Activated CD8-positive, alpha-beta memory T cell treated with anti-CD3 and anti-CD28 coated beads, Interleukin-2, amount 10 ng/mL, durations not matched to agents 7 days and 5 days (primary cell): Measurements from ENCODE around the gene PRELP. TPM values are rescaled to one million over a fixed set of nuclear protein-coding genes. Genes with fewer than 3 reads are reported as not detected.
"Not testable (repeated sequence)": the region's sequence is repeated elsewhere in the genome, so short reads cannot be mapped to it uniquely, and the experiment has no call there.

Experiments used
- ATAC-seq: fragments of 150-1000 bp; cut with Tn5 transposase; one replicate; pipeline ENCODE4 v1.10.0; 2021; ENCODE audit warnings: moderate library complexity
- CTCF ChIA-PET: fragments of 350-600 bp; sonication (Branson Sonifier 250); formaldehyde crosslinking; loops from one replicate; lab custom pipeline; 2021; ENCODE audit warnings: antibody characterized with exemption; lab: Charles Lee
- DNase-seq: peaks from one replicate; pipeline ENCODE4 v3.0.0-alpha.2; 2020
- H3K27ac Mint-ChIP-seq: one replicate; pipeline ENCODE4 v1.8.0; 2021; ENCODE audit warnings: mild to moderate bottlenecking, mixed read lengths
- H3K27me3 Mint-ChIP-seq: one replicate; pipeline ENCODE4 v1.8.0; 2021; ENCODE audit warnings: mixed read lengths
- H3K36me3 Mint-ChIP-seq: one replicate; pipeline ENCODE4 v1.8.0; 2021; ENCODE audit warnings: mild to moderate bottlenecking, mixed read lengths
- H3K4me1 Mint-ChIP-seq: one replicate; pipeline ENCODE4 v1.8.0; 2021; ENCODE audit warnings: mixed read lengths
- H3K4me3 Mint-ChIP-seq: one replicate; pipeline ENCODE4 v1.8.0; 2021; ENCODE audit warnings: mild to moderate bottlenecking, moderate library complexity, mixed read lengths
- H3K9me3 Mint-ChIP-seq: one replicate; pipeline ENCODE4 v1.8.0; 2022; ENCODE audit warnings: low read depth, mixed read lengths
- total RNA-seq, 2 experiments: library from RNA; stranded (reverse); gene quantifications; one replicate each; pipeline ENCODE4 v1.2.3, GENCODE V29; 2021

Gene PRELP
- total RNA-seq, 2 experiments from 2014 or later, result not detected

- DNase-seq (no peak), ATAC-seq (no peak)
- H3K9me3 Mint-ChIP-seq, result no peaks in the 10 kb centered on the region
- no peaks in the 10 kb centered on the region for H3K4me1 Mint-ChIP-seq
- CTCF ChIA-PET, result interaction anchor here (0.7 to 1.5 kb wide), 4 partner anchors 41 to 178 kb away, joined by 3 to 4 read pairs (median 4); no protein-coding TSS in a partner anchor
- no peaks in the 10 kb centered on the region for H3K36me3 Mint-ChIP-seq
- H3K27ac Mint-ChIP-seq, result no peak overlapping the region
- no peak overlapping the region for H3K4me3 Mint-ChIP-seq
- H3K27me3 Mint-ChIP-seq, result peaks cover 68% of the 10 kb centered on the region
Observed at GRCh38 chr1:203447151-203447550, 28.5 kb upstream of the PRELP start.

GRCh38 chr1:203447598-203447997 lies 28.0 kb upstream of the PRELP start:
- H3K27ac Mint-ChIP-seq, H3K4me3 Mint-ChIP-seq, DNase-seq, H3K4me1 Mint-ChIP-seq, H3K36me3 Mint-ChIP-seq, H3K9me3 Mint-ChIP-seq, ATAC-seq: not testable (repeated sequence)
- peaks cover 66% of the 10 kb centered on the region for H3K27me3 Mint-ChIP-seq
- CTCF ChIA-PET, result interaction anchor here (0.7 to 1.2 kb wide), 2 partner anchors 106 to 178 kb away, joined by 3 to 4 read pairs; no protein-coding TSS in a partner anchor

- no peak overlapping the region for H3K27ac Mint-ChIP-seq
- DNase-seq (no peak), ATAC-seq (no peak)
- H3K9me3 Mint-ChIP-seq, result no peaks in the 10 kb centered on the region
- H3K4me3 Mint-ChIP-seq, result no peak overlapping the region
- peaks cover 57% of the 10 kb centered on the region for H3K27me3 Mint-ChIP-seq
- no peaks in the 10 kb centered on the region for H3K36me3 Mint-ChIP-seq
- H3K4me1 Mint-ChIP-seq, result no peaks in the 10 kb centered on the region
- CTCF ChIA-PET, result no interaction called here
Observed at GRCh38 chr1:203448521-203449061, 27.0 kb upstream of the PRELP start.

GRCh38 chr1:203450001-203450400 lies 25.6 kb upstream of the PRELP start:
- H3K36me3 Mint-ChIP-seq, result no peaks in the 10 kb centered on the region
- peaks cover 55% of the 10 kb centered on the region for H3K27me3 Mint-ChIP-seq
- H3K4me3 Mint-ChIP-seq, result no peak overlapping the region
- H3K4me1 Mint-ChIP-seq, result no peaks in the 10 kb centered on the region
- H3K27ac Mint-ChIP-seq, result no peak overlapping the region
- CTCF ChIA-PET, result no interaction called here
- DNase-seq (no peak), ATAC-seq (no peak)
- H3K9me3 Mint-ChIP-seq, result no peaks in the 10 kb centered on the region

- Mint-ChIP-seq H3K9me3 (no peaks in the 10 kb centered on the region), H3K4me3 (no peak overlapping the region), H3K27ac (no peak overlapping the region), H3K27me3 (peaks cover 52% of the 10 kb centered on the region), H3K4me1 (no peaks in the 10 kb centered on the region), H3K36me3 (no peaks in the 10 kb centered on the region)
- ATAC-seq (no peak), DNase-seq (no peak)
- CTCF ChIA-PET, result no interaction called here
Observed at GRCh38 chr1:203450479-203451149, 25.0 kb upstream of the PRELP start.

GRCh38 chr1:203451836-203452784 lies 23.5 kb upstream of the PRELP start:
- ATAC-seq, result no peak
- Mint-ChIP-seq H3K4me3 (no peak overlapping the region), H3K36me3 (no peaks in the 10 kb centered on the region), H3K27ac (no peak overlapping the region), H3K4me1 (no peaks in the 10 kb centered on the region), H3K27me3 (peaks cover 46% of the 10 kb centered on the region), H3K9me3 (no peaks in the 10 kb centered on the region)
- CTCF ChIA-PET, result no interaction called here
- no peak for DNase-seq

GRCh38 chr1:203453016-203453415 lies 22.6 kb upstream of the PRELP start:
- DNase-seq, result no peak
- Mint-ChIP-seq H3K4me1 (no peaks in the 10 kb centered on the region), H3K27me3 (peaks cover 46% of the 10 kb centered on the region), H3K27ac (no peak overlapping the region), H3K9me3 (no peaks in the 10 kb centered on the region), H3K36me3 (no peaks in the 10 kb centered on the region), H3K4me3 (no peak overlapping the region)
- CTCF ChIA-PET, result no interaction called here
- ATAC-seq, result no peak

GRCh38 chr1:203453616-203454015 lies 22.0 kb upstream of the PRELP start:
- no peak for DNase-seq
- H3K4me1 Mint-ChIP-seq, result no peaks in the 10 kb centered on the region
- H3K36me3 Mint-ChIP-seq, result no peaks in the 10 kb centered on the region
- no peak for ATAC-seq
- H3K9me3 Mint-ChIP-seq, result no peaks in the 10 kb centered on the region
- peaks cover 43% of the 10 kb centered on the region for H3K27me3 Mint-ChIP-seq
- no peak overlapping the region for H3K4me3 Mint-ChIP-seq
- no peak overlapping the region for H3K27ac Mint-ChIP-seq
- CTCF ChIA-PET, result no interaction called here

- Mint-ChIP-seq H3K9me3 (no peaks in the 10 kb centered on the region), H3K27me3 (peaks cover 36% of the 10 kb centered on the region), H3K4me1 (no peaks in the 10 kb centered on the region), H3K27ac (no peak overlapping the region), H3K36me3 (no peaks in the 10 kb centered on the region), H3K4me3 (no peak overlapping the region)
- CTCF ChIA-PET, result no interaction called here
- ATAC-seq (no peak), DNase-seq (no peak)
Observed at GRCh38 chr1:203454986-203455471, 20.6 kb upstream of the PRELP start.

GRCh38 chr1:203455706-203456105 lies 19.9 kb upstream of the PRELP start:
- no peaks in the 10 kb centered on the region for H3K9me3 Mint-ChIP-seq
- no peaks in the 10 kb centered on the region for H3K36me3 Mint-ChIP-seq
- DNase-seq (no peak), ATAC-seq (no peak)
- CTCF ChIA-PET, result interaction anchor here (0.7 kb wide), 1 partner anchor 114 kb away, joined by 3 read pairs; no protein-coding TSS in a partner anchor
- no peak overlapping the region for H3K4me3 Mint-ChIP-seq
- H3K4me1 Mint-ChIP-seq, result no peaks in the 10 kb centered on the region
- no peak overlapping the region for H3K27ac Mint-ChIP-seq
- H3K27me3 Mint-ChIP-seq, result peaks cover 36% of the 10 kb centered on the region

- no peak overlapping the region for H3K4me3 Mint-ChIP-seq
- H3K9me3 Mint-ChIP-seq, result no peaks in the 10 kb centered on the region
- CTCF ChIA-PET, result interaction anchor here (1.1 kb wide), 1 partner anchor 31 kb away, joined by 3 read pairs; no protein-coding TSS in a partner anchor
- ATAC-seq, result no peak
- H3K27ac Mint-ChIP-seq, result no peak overlapping the region
- H3K4me1 Mint-ChIP-seq, result no peaks in the 10 kb centered on the region
- H3K36me3 Mint-ChIP-seq, result no peaks in the 10 kb centered on the region
- peaks cover 35% of the 10 kb centered on the region for H3K27me3 Mint-ChIP-seq
- DNase-seq, result no peak
Observed at GRCh38 chr1:203456577-203456976, 19.0 kb upstream of the PRELP start.

GRCh38 chr1:203458078-203458477 lies 17.5 kb upstream of the PRELP start:
- Mint-ChIP-seq H3K27me3 (peaks cover 39% of the 10 kb centered on the region), H3K4me3 (no peak overlapping the region), H3K36me3 (no peaks in the 10 kb centered on the region), H3K4me1 (no peaks in the 10 kb centered on the region), H3K27ac (no peak overlapping the region), H3K9me3 (no peaks in the 10 kb centered on the region)
- DNase-seq, result no peak
- CTCF ChIA-PET, result no interaction called here
- ATAC-seq, result no peak

- CTCF ChIA-PET, result interaction anchor here (1.1 kb wide), 1 partner anchor 28 kb away, joined by 3 read pairs; no protein-coding TSS in a partner anchor
- no peak for ATAC-seq
- Mint-ChIP-seq H3K4me1 (no peaks in the 10 kb centered on the region), H3K27ac (no peak overlapping the region), H3K36me3 (no peaks in the 10 kb centered on the region), H3K9me3 (no peaks in the 10 kb centered on the region), H3K4me3 (no peak overlapping the region), H3K27me3 (peaks cover 43% of the 10 kb centered on the region)
- no peak for DNase-seq
Observed at GRCh38 chr1:203459671-203460201, 15.9 kb upstream of the PRELP start.
